ENCODE data around the gene INSYN1.

Gene INSYN1

GRCh38 chr15:73773428-73773827 lies 20.3 kb upstream of the INSYN1 start:
- no peak for DNase-seq (ENCODE audit: low read depth in 2 of 2)

GRCh38 chr15:73771385-73772045 lies 18.4 kb upstream of the INSYN1 start:
- no peak for DNase-seq (ENCODE audit: low read depth in 2 of 2)

DNA sequence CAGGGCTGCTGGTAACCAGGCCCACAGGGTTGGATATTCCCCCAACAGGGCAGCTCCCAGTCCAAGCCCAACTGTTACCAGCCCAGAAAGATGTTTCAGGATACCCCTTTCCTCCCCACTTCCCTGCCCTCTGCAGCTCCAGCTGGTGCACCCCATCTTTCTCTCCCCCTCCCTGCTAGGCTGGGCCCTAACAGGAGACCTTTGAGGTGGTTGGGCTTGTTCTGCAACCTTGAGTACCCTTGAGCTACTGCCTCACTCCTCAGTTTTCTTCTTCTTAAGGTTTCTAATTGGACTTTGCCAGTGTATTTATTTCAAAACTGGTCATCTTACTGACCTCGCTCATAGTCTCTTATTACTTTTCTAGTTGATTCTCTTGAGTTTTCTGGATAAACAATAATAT lies 16.9 kb upstream of the INSYN1 start:
- no peak for DNase-seq (ENCODE audit: low read depth in 2 of 2)

- DNase-seq (ENCODE audit: low read depth in 2 of 2): no peak
Measured at GRCh38 chr15:73767806-73768501, 14.8 kb upstream of the INSYN1 start.

- no peak for DNase-seq (ENCODE audit: low read depth in 2 of 2)
Measured at GRCh38 chr15:73766598-73766997, 13.4 kb upstream of the INSYN1 start.

DNA sequence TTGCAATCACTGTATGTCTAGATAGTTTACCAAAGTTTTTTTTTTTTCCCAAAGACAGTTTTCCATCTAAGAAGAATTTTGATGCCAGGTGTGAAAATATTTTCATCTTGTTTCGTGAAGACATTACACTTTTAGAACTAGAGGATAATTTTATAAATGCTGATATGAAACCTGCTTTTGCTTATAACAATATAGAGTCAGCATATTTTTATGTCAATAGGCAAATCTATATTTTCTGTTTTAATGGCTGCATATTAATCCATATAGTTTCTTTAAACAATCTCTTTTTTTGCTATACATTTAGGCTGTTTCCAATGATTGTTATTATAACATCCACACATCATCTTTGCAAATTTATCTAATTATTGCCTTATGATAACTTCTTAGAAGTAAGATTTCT lies 12.6 kb upstream of the INSYN1 start:
- no peak for DNase-seq (ENCODE audit: low read depth in 2 of 2)

- no peak for DNase-seq (ENCODE audit: low read depth in 2 of 2)
Measured at GRCh38 chr15:73763931-73764330, 10.8 kb upstream of the INSYN1 start.

DNA sequence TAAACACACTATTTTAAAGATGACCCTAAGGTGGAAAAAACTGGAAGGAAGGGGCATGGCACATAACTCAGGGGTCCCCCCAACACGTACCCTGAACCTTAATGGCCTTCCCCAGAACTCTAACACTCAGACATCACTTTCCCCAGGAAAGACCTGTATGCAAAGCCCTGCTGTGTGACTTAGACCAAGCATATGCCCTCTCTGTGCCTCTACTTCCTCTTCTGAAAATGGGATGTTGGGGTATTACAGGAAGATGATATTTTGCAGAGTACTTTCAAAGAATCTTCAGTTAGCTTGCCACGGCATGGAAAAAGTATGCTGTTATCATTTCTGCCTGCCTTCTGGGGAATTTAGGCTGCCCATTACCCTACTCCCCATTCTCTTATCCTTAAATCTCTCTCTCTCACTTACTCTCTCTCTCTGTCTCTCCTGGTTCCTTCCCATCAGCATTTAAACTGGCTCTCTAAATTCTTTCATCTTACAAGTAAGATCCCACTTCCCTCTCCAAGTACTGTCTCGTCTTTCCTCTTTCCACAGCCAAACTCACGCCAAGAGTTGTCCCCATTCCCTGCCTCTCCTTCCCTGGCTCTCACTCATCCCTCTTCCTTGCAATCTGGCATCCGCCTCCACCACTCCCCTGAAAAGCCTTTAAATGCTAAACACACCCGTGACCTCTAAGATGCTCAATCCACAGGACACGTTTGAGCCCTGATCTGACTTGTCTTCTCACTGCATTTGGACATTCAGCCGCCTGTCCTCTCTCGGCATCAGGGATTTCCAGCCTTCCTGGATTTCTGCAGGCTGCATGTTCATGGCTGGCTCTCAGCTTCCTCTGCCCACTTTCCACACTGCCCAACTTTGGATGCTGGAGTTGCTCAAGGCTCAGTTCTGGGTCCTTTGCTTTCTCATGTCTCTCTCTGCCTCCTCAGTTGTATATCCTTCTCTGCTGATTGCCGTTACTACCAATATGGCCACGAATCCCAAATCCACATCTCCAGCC lies 7.5 kb upstream of the INSYN1 start:
- no peak for DNase-seq (ENCODE audit: low read depth in 2 of 2)

DNA sequence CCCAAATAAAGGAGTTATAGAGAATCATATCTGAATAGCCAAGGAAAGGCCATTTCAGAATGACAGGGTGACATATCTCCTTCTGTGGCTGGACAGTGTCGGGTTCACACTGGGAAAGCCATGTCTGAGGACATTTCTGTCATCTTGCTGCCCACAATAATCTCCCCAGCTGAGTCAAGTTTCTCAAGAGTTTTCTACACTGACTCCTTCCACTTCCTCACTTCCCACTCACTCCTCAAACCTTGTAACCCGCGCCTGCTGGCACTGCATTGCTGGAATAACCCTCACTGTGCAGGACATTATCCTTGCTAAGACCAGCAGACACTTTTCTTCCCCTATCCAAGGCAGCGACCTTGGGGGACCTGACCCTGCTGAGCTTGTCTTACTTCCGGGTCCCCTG lies 5.3 kb upstream of the INSYN1 start:
- DNase-seq (ENCODE audit: low read depth in 2 of 2): no peak

GRCh38 chr15:73757571-73757970 lies 4.4 kb upstream of the INSYN1 start:
- no peak for DNase-seq (ENCODE audit: low read depth in 2 of 2)

GRCh38 chr15:73756947-73757513 lies 3.9 kb upstream of the INSYN1 start:
- no peak for DNase-seq (ENCODE audit: low read depth in 2 of 2)

- DNase-seq (ENCODE audit: low read depth in 2 of 2): no peak
Measured at GRCh38 chr15:73756390-73756789, 3.2 kb upstream of the INSYN1 start.

DNA sequence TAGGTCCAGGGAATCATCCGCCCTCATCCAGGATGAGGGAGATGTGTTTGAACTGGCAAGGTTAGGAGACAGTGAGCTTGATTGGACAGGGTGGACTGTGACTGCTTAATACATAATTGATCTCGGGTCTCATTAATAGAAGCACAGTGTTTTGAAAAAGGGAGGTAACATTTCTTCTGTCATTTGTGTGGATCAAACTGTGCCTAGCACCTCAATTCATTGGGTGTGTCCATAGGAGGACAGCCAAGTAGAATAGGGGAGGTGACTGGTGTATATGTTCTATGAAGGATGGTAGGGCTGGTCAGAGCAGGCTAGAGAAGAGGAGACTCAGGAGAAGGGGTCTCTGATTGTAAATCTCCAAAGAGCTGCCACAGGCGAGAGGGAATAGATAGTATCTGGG lies 2.8 kb upstream of the INSYN1 start:
- DNase-seq (ENCODE audit: low read depth in 2 of 2): no peak

GRCh38 chr15:73755481-73755880 lies 2.3 kb upstream of the INSYN1 start:
- DNase-seq (ENCODE audit: low read depth in 2 of 2): no peak

DNA sequence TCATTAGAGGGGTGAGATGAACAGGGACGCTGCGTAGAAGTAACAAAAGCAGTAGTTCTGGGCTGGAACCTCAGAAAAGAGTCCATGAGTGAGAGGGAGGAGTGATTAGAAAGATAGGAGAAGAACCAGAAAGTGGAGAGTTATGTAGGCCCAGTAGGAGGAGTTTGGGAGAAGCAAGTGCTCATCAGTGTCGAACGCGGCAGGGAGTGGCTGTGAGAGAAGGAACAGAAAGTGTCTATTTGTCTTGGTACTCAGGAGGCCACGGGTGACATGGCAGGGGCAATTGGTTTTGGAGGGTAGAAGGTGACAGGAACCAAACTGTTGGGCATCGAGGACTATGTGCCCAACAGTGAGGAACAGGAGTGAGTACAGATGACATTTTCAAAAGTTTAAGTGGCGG lies 1.3 kb upstream of the INSYN1 start:
- DNase-seq (ENCODE audit: low read depth in 2 of 2): no peak

GRCh38 chr15:73752806-73753193 lies 351 bp downstream of the INSYN1 start:
- no peak for DNase-seq (ENCODE audit: low read depth in 2 of 2)

- DNase-seq (ENCODE audit: low read depth in 2 of 2): no peak
Measured at GRCh38 chr15:73751899-73752805, 999 bp downstream of the INSYN1 start.

GRCh38 chr15:73751511-73751898 lies 1.6 kb downstream of the INSYN1 start:
- DNase-seq (ENCODE audit: low read depth in 2 of 2): no peak

- no peak for DNase-seq (ENCODE audit: low read depth in 2 of 2)
Measured at GRCh38 chr15:73750951-73751350, 2.2 kb downstream of the INSYN1 start.

GRCh38 chr15:73750438-73750837 lies 2.7 kb downstream of the INSYN1 start:
- DNase-seq (ENCODE audit: low read depth in 2 of 2): no peak

- no peak for DNase-seq (ENCODE audit: low read depth in 2 of 2)
Measured at GRCh38 chr15:73749971-73750370, 3.2 kb downstream of the INSYN1 start.

All from stimulated activated CD8-positive, alpha-beta memory T cell treated with anti-CD3 and anti-CD28 coated beads, Interleukin-7, amount 100 ng/mL, for 1 hour (primary cell).